Astrocyte (in vitro differentiated cells and primary cell): ENCODE results near the gene PSMG4. TPM values are rescaled to one million over a fixed set of nuclear protein-coding genes. Genes with fewer than 3 reads are reported as not detected.
A peak's percentile ranks its signal among the peaks of the same experiment; 100 is the strongest.

ENCODE experiments used
- DNase-seq: peaks from one replicate; pipeline ENCODE4 v3.0.0-alpha.2; 2010; ENCODE audit warnings: low read depth
- FAIRE-seq: peaks from 2 replicates; lab custom pipeline; 2011; peaks lifted over from hg19 to GRCh38; lab: Jason Lieb, UNC
- H2AFZ ChIP-seq: 2 replicates; pipeline ENCODE4 v1.6.0; 2012; ENCODE audit warnings: low read depth, low read length, inconsistent platforms
- H3K27ac ChIP-seq: 2 replicates; pipeline ENCODE4 v1.5.1; 2011; ENCODE audit warnings: low read depth, low read length, inconsistent platforms
- H3K27me3 ChIP-seq: 2 replicates; pipeline ENCODE4 v1.6.0; 2011; ENCODE audit warnings: low read length, inconsistent platforms; ENCODE audit not compliant: insufficient read depth
- H3K36me3 ChIP-seq: 2 replicates; pipeline ENCODE4 v1.5.1; 2011; ENCODE audit warnings: low read length, inconsistent platforms; ENCODE audit not compliant: insufficient read depth
- H3K4me1 ChIP-seq: 2 replicates; pipeline ENCODE4 v1.5.1; 2011; ENCODE audit warnings: low read length, inconsistent platforms; ENCODE audit not compliant: insufficient read depth
- H3K4me2 ChIP-seq: 2 replicates; pipeline ENCODE4 v1.6.0; 2012; ENCODE audit warnings: low read length, inconsistent platforms
- H3K4me3 ChIP-seq: 2 replicates; pipeline ENCODE4 v1.5.1; 2011; ENCODE audit warnings: low read depth, mild to moderate bottlenecking, low read length, inconsistent platforms; ENCODE audit not compliant: insufficient read depth
- H3K79me2 ChIP-seq: 2 replicates; pipeline ENCODE4 v1.6.0; 2012; ENCODE audit warnings: mild to moderate bottlenecking, low read length, inconsistent platforms; ENCODE audit not compliant: insufficient read depth
- H3K9ac ChIP-seq: 2 replicates; pipeline ENCODE4 v1.6.0; 2012; ENCODE audit warnings: mild to moderate bottlenecking, low read length, inconsistent platforms
- H3K9me3 ChIP-seq: 2 replicates; pipeline ENCODE4 v1.5.1; 2012; ENCODE audit warnings: low read depth, mild to moderate bottlenecking, low read length, inconsistent platforms; ENCODE audit not compliant: insufficient read depth
- H4K20me1 ChIP-seq: 2 replicates; pipeline ENCODE4 v1.6.0; 2012; ENCODE audit warnings: low read length, inconsistent platforms; ENCODE audit not compliant: insufficient read depth
- H3K27ac Mint-ChIP-seq: one replicate; pipeline ENCODE4 v1.8.0; 2021; ENCODE audit warnings: mild to moderate bottlenecking, mixed read lengths; ENCODE audit not compliant: unreplicated experiment
- H3K27me3 Mint-ChIP-seq: one replicate; pipeline ENCODE4 v1.8.0; 2021; ENCODE audit warnings: low read depth, mixed read lengths; ENCODE audit not compliant: unreplicated experiment
- H3K36me3 Mint-ChIP-seq: one replicate; pipeline ENCODE4 v1.8.0; 2021; ENCODE audit warnings: low read depth, mixed read lengths; ENCODE audit not compliant: unreplicated experiment
- H3K4me1 Mint-ChIP-seq: one replicate; pipeline ENCODE4 v1.8.0; 2021; ENCODE audit warnings: low read depth, mixed read lengths; ENCODE audit not compliant: unreplicated experiment
- H3K4me3 Mint-ChIP-seq: one replicate; pipeline ENCODE4 v1.8.0; 2021; ENCODE audit warnings: mild to moderate bottlenecking, moderate library complexity, mixed read lengths; ENCODE audit not compliant: unreplicated experiment
- H3K9me3 Mint-ChIP-seq: one replicate; pipeline ENCODE4 v1.8.0; 2021; ENCODE audit warnings: mild to moderate bottlenecking, mixed read lengths; ENCODE audit not compliant: unreplicated experiment
- CTCF ChIP-seq: IDR thresholded peaks from 2 replicates; pipeline ENCODE4 v1.5.1; 2011; ENCODE audit warnings: low read depth, mild to moderate bottlenecking, inconsistent platforms, low read length, moderate library complexity; ENCODE audit not compliant: insufficient read depth
- EZH2 ChIP-seq: IDR thresholded peaks from 2 replicates; pipeline ENCODE4 v1.6.1; 2012; ENCODE audit warnings: mild to moderate bottlenecking, low read length, inconsistent platforms; ENCODE audit not compliant: insufficient read depth
- total RNA-seq: library from RNA; stranded (reverse); gene quantifications from 2 replicates; pipeline ENCODE4 v1.2.1, GENCODE V29; 2021

The PSMG4 gene
- total RNA-seq, 1 donor from 2014 or later, result 23.4 TPM

- Histone ChIP-seq H3K9ac (peak overlapping the region; percentile 64), H4K20me1 (no peaks in the 10 kb centered on the region), H3K9me3 (no peaks in the 10 kb centered on the region), H3K36me3 (no peaks in the 10 kb centered on the region), H2AFZ (no peak overlapping the region), H3K4me1 (peaks cover 24% of the 10 kb centered on the region), H3K27ac (peak overlapping the region; percentile 84), H3K27me3 (peaks cover 4% of the 10 kb centered on the region), H3K79me2 (no peaks in the 10 kb centered on the region), H3K4me3 (peak overlapping the region; percentile 2), H3K4me2 (peak overlapping the region; percentile 73)
- FAIRE-seq (peak; percentile 95), DNase-seq (peak; percentile 99)
- no peaks in the 10 kb centered on the region for H3K9me3 Mint-ChIP-seq
- TF ChIP-seq EZH2 (no peak), CTCF (no peak)
- peak overlapping the region; percentile 30 for H3K4me3 Mint-ChIP-seq
- H3K27ac Mint-ChIP-seq, result peak overlapping the region; percentile 36
- peaks cover 16% of the 10 kb centered on the region for H3K4me1 Mint-ChIP-seq
- H3K27me3 Mint-ChIP-seq, result no peaks in the 10 kb centered on the region
- H3K36me3 Mint-ChIP-seq, result peaks cover 7% of the 10 kb centered on the region
These were observed 23.1 kb downstream of the PSMG4 start for GRCh38 chr6:3281631-3282475.

DNA sequence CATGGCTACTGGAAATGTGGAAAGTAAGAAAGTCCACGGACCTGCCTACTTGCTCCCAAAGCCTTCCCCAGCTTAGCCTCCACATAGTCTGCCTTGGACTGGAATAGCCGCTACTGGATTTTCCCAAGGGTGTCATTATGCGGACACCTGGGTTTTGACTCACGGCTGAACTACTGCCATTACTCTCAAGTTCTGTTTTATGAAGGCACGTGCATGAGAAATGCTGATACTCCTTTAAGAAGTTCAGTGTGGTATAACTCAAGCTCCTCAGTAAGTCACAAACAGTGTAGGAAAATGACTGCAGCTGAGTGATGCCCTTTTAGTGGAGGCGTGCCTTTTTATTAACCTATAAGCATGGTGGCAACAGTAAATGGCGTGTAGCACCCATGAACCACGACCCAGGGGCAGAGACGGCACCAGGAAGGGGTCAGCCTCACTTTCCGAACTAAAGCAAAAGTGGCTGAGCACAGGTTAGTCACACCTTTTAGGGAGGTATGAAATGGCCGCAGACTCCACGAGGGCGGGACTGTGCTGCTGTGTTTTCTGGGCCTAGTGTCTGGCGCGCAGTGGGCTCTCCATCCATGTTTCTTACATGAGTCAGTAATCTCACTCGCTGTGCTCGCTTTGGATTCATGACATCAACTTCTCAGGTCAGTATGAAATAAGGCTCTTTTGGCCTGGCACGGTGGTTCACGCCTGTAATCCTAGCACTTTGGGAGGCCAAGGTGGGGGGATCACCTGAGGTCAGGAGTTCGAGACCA lies 23.9 kb downstream of the PSMG4 start:
- no peak for FAIRE-seq
- peak; percentile 15 for DNase-seq
- Histone ChIP-seq H4K20me1 (no peaks in the 10 kb centered on the region), H3K4me2 (peak overlapping the region; percentile 73), H3K4me3 (no peak overlapping the region), H3K27me3 (peaks cover 4% of the 10 kb centered on the region), H3K9ac (peak overlapping the region; percentile 64), H3K27ac (peak overlapping the region; percentile 84), H3K9me3 (no peaks in the 10 kb centered on the region), H2AFZ (no peak overlapping the region), H3K36me3 (no peaks in the 10 kb centered on the region), H3K79me2 (no peaks in the 10 kb centered on the region), H3K4me1 (peaks cover 24% of the 10 kb centered on the region)
- Mint-ChIP-seq H3K9me3 (no peaks in the 10 kb centered on the region), H3K4me3 (no peak overlapping the region), H3K27me3 (no peaks in the 10 kb centered on the region), H3K36me3 (peaks cover 6% of the 10 kb centered on the region), H3K4me1 (peaks cover 16% of the 10 kb centered on the region), H3K27ac (no peak overlapping the region)
- TF ChIP-seq EZH2, result no peak
- no peak for TF ChIP-seq CTCF
